HG03060 (cell line): ENCODE data around the gene USP24.
"Not testable (repeated sequence)": the region's sequence is repeated elsewhere in the genome, so short reads cannot be mapped to it uniquely, and the experiment has no call there.

Experiments used
- ATAC-seq: cut with Tn5 transposase; IDR thresholded peaks from one replicate; pipeline ENCODE4 v1.9.1; 2021; ENCODE audit warnings: low read depth, moderate number of reproducible peaks; ENCODE audit not compliant: unreplicated experiment

The USP24 gene

GRCh38 chr1:55230659-55231058, 15.5 kb upstream of the USP24 start:
- no peak for ATAC-seq

GRCh38 chr1:55229726-55230125, 14.6 kb upstream of the USP24 start:
- not testable (repeated sequence) for ATAC-seq

- ATAC-seq: no peak
Measured at GRCh38 chr1:55225228-55225627, 10.1 kb upstream of the USP24 start.

GRCh38 chr1:55224729-55225128, 9.6 kb upstream of the USP24 start:
- ATAC-seq: no peak

- ATAC-seq: no peak
Measured at GRCh38 chr1:55222152-55222551, 7.0 kb upstream of the USP24 start.

- ATAC-seq: no peak
Measured at GRCh38 chr1:55217226-55217986, 2.2 kb upstream of the USP24 start.

GRCh38 chr1:55216096-55216495, 932 bp upstream of the USP24 start:
- ATAC-seq: no peak

- no peak for ATAC-seq
Measured at GRCh38 chr1:55214934-55215193, 300 bp downstream of the USP24 start.

GRCh38 chr1:55214212-55214933, 791 bp downstream of the USP24 start:
- ATAC-seq: no peak

GRCh38 chr1:55213885-55214211, 1.3 kb downstream of the USP24 start:
- ATAC-seq: no peak

- no peak for ATAC-seq
Measured at GRCh38 chr1:55213151-55213884, 1.8 kb downstream of the USP24 start.

GRCh38 chr1:55212349-55213150, 2.6 kb downstream of the USP24 start:
- ATAC-seq: no peak

GRCh38 chr1:55211863-55212262, 3.3 kb downstream of the USP24 start:
- ATAC-seq: no peak

GRCh38 chr1:55210990-55211801, 4.0 kb downstream of the USP24 start:
- ATAC-seq: no peak

- ATAC-seq: no peak
Measured at GRCh38 chr1:55209247-55209646, 5.9 kb downstream of the USP24 start.

GRCh38 chr1:55206210-55206609, 9.0 kb downstream of the USP24 start:
- no peak for ATAC-seq

- ATAC-seq: peak; percentile 85
Measured at GRCh38 chr1:55204997-55205396, 10.2 kb downstream of the USP24 start.

- no peak for ATAC-seq
Measured at GRCh38 chr1:55203064-55203463, 12.1 kb downstream of the USP24 start.

GRCh38 chr1:55200667-55201066, 14.5 kb downstream of the USP24 start:
- ATAC-seq: no peak

GRCh38 chr1:55199735-55200134, 15.4 kb downstream of the USP24 start:
- ATAC-seq: not testable (repeated sequence)
